Islet precursor cell (in vitro differentiated cells): ENCODE measurements around the gene ZNF280B.
A peak's percentile ranks its signal among the peaks of the same experiment; 100 is the strongest.
"Not testable (repeated sequence)": the region's sequence is repeated elsewhere in the genome, so short reads cannot be mapped to it uniquely, and the experiment has no call there.

Experiments used
- DNase-seq: peaks from one replicate; pipeline ENCODE4 v3.0.0-alpha.2; 2018

The ZNF280B gene

DNA sequence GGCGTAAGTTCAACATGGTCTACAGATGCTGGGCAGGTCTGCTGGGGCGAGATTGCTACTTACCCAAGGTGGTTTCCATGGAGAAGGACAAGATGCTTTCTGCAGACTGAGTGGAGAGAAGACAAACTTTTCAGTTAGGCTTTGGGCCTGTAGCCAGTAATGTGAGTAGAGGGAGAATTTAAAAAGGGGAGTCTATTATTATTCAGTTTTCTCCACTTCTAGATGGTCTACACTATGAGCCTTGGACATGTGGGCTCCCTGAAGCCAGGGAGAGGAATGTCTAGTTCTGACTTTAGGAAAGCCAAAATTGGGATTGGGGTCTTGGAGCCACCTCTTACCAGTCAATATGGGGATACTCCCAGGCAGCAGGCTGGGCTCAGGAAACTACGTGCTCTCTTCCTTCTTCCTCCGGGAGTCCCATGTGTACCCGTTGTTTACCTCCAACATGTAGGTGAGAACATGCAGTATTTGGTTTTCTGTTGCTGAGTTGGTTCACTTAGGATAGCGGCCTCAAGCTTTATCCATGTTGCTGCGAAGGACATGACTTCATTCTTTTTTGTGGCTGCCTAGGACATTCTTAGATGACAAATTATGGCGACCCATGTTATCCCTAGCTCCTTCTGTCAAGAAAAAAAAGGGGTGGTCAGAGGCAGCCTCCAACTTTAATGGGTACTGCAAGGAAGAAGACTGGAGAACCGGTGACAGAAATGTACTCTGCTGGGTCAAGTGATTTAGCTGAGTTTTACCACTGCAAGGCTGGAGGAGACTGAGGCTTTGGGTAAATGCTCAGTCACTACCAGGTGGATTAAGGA, 26.3 kb upstream of the ZNF280B start:
- no peak for DNase-seq

DNA sequence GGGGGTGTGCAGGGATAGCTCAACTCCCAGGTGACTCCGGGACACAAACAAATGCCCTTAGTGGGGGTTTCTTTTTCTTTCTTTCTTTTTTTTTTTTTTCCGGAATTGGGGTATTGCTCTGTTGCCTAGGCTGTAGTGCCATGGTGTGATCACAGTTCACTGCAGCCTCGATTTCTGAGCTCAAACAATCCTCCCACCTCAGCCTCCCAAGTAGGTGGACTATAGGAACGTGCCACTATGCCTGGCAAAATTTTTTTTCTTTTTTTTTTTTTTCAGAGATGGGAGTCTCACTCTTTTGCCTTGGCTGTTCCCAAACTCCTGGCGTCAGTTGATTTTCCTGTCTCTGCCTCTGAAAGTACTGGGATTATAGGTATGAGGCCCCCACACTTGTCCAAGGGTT, 25.3 kb upstream of the ZNF280B start:
- no peak for DNase-seq

DNA sequence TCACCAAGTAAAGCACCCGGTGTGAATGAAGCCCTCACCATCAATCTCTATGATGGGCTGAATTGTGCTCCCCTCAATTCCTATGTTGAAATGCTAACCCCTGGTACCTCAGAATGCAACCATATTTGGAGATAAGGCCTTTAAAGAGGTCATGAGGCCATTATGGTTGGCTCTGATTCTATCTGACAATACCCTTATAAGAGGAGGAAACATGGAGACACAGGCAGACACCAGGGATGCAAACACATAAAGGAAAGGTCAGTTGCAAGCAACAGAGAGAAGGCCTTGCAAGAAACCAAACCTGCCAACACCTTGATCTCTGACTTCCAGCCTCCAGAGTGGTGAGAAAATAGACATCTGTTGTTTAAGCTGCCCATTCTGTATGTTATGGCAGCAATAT, 24.9 kb upstream of the ZNF280B start:
- no peak for DNase-seq

- DNase-seq: not testable (repeated sequence)
Observed at GRCh38 chr22:22532547-22533071, 24.1 kb upstream of the ZNF280B start.

GRCh38 chr22:22531770-22532546, 23.4 kb upstream of the ZNF280B start:
- no peak for DNase-seq

- no peak for DNase-seq
Observed at GRCh38 chr22:22528780-22529179, 20.2 kb upstream of the ZNF280B start.

- no peak for DNase-seq
Observed at GRCh38 chr22:22527312-22527711, 18.8 kb upstream of the ZNF280B start.

- DNase-seq: no peak
Observed at GRCh38 chr22:22526125-22526912, 17.8 kb upstream of the ZNF280B start.

DNA sequence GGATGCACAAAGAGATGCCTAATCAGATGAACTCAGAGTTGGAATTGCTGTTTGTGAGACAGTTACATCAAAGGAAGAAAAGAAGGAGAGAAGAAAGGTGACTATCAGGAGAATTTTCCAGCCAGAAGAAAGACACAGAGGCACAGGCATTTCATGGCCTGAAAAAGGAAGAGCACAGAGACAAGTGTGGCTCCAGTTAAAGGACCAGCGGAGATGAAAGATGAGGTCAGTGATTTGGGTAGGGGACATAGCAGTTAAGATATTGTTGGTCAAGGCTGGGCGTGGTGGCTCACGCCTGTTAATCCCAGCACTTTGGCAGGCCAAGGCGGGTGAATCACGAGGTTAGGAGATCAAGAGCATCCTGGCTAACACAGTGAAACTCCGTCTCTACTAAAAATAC, 15.0 kb upstream of the ZNF280B start:
- no peak for DNase-seq

GRCh38 chr22:22521631-22522030, 13.1 kb upstream of the ZNF280B start:
- no peak for DNase-seq

DNA sequence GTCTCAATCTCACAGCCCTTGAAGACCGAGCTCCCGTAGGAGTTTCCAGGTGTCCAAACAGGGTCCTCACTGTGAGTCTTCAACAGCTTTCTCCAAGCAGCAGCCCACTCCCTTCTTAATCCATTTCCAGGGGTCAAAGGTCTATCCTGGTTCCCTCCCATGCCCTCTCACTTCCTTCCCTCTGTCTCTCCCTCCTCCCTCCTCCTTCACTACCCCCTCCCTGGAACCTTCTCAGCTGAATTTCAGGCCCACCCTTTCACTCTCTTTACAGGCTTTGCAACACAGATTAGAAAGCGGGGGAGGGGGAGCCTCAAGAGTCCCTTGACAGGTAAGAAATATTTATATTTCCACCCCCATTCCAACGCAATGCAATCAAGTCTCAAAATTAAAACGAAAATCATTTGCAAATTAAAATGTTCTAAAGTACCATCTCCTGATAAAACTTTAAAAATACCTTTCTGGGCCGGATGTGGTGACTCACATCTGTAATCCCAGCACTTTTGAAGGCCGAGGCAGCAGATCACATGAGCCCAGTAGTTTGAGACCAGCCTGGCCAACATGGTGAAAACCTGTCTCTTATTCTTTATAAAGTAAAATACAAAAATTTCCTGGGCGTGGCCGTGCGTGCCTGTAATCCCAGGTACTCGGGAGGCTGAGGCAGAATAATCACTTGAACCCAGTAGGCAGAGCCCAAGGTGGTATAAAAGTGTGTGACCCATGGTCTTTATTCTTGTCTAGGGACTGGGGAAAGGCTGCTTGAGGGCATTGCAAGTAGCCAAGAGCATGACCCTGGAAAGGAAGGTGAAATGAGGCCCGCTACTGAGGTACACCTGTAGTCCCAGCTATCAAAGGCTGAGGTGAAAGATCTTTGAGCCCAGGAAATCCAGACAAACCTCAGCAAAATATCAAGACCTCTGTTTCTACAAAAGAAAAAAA, 12.4 kb upstream of the ZNF280B start:
- DNase-seq: no peak

DNA sequence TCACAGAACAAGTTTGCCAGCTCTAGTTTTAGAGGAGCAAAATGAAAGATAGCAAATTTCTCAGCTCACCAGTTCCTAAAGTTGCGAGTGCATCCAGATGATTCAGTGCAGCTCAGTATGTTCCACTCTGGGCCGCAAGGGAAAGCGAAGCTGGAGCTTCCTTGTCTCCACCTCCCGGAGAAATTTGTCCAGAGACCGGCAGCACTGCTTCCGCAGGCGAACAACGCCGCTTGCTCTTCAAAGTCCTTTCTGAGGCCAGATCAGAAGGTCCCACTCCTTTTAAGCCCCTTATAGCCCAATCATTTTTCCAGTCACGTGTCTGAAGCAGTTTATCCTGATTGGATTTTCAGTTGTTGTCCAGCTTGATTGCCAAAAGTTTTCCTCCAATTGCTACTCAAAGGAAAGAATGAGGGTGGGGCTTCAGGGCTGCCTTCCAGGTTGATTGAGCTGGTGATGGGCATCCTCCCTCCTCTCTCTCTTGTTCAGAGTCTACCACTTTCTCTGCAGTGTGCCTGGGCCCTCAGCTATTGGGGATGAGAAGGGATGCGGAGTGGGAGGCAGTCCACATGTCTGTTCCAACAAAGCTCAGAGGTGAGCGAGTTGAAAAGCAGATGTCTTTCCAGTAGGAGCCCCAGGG, 11.6 kb upstream of the ZNF280B start, which contains the start of gene ZNF280A:
Gene ZNF280A (minus strand): TSS at position 251 of the 637 bp plus-strand sequence. CDS start 4,640 bp downstream, outside the sequence.
- peak; percentile 54 for DNase-seq

GRCh38 chr22:22519591-22519990, 11.0 kb upstream of the ZNF280B start:
- no peak for DNase-seq

DNA sequence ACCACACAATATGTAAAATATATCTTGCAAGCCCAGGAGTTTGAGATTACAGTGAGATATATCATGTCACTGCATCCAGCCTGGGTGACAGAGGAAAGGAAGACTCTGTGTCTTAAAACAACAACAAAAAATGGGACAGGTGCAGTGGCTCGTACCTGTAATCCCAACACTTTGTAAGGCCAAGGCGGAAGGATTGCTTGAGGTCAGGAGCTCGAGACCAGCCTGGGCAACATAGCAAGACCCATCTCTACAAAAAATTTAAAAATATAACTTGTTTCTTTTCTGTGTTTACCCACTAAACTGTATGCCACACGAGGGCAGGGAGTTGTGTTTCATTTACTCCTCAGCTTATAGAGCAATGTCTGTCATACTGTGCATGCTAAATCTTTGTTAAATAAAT, 8.4 kb upstream of the ZNF280B start:
- DNase-seq: no peak

GRCh38 chr22:22515890-22516289, 7.3 kb upstream of the ZNF280B start:
- no peak for DNase-seq

- DNase-seq: not testable (repeated sequence)
Observed at GRCh38 chr22:22514431-22514830, 5.9 kb upstream of the ZNF280B start.

DNA sequence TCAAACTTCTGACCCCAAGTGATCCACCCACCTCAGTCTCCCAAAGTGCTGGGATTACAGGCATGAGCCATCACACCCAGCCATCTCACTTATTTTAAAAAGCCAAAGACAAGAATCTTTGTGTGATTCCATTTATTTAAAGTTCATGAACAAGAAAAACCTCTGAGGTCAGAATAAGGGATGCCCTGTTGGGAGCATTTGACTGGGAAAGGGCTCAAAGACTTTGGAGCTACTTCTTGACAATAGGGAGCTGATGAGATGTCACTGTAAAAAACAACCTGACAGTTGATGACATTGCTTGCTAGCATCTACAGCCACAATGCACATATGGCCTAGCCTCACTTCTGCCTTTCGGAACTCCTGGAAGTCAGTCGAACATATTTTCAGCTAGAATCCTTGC, 5.1 kb upstream of the ZNF280B start:
- DNase-seq: no peak

GRCh38 chr22:22512951-22513350, 4.4 kb upstream of the ZNF280B start:
- DNase-seq: no peak

DNA sequence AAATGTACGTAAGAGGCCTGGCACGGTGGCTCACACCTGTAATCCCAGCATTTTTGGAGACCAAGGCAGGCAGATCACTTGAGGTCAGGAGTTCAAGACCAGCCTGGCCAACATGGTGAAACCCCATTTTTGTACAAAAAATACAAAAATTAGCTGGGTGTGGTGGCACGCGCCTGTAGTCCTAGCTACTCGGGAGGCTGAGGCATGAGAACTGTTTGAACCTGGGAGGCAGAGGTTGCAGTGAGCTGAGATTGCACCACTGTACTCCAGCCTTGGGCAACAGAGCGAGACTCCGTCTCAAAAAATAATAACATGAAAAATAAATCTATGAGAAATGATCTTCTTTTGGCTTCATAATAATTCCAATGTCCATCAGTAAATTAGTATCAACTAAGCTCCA, 2.3 kb upstream of the ZNF280B start:
- DNase-seq: not testable (repeated sequence)

- DNase-seq: not testable (repeated sequence)
Observed at GRCh38 chr22:22509912-22510311, 1.4 kb upstream of the ZNF280B start.

DNA sequence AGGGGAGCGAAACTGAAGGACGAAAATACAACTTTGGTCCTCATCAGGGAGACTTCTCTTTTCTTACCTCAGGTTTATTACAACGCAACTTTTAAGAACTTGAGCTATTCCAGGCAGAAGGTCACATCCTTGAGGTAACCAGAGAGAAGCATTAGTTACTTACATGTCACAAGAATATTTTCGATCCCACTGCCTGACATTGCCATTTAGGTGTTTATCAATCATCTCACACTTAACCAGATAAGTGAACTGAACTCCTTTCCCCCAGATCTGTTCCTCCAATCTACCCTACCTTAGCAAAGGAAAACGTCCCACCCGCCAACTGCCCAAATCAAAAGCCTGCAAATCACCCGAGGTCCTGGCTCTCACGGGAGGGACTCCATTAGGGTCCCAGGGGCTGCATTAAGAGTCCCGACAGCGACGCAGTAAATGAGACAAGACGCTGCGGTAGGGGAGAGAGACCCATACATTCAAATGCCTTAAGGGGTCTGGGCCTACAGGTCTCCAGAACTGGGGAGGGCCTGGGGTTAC, 734 bp downstream of the ZNF280B start:
- DNase-seq: no peak
